CD4-positive, alpha-beta T cell treated with Interleukin-21 for 1 hour (primary cell): ENCODE results near the gene PLA2G2F.
A peak's percentile ranks its signal among the peaks of the same experiment; 100 is the strongest.

Source experiments
- DNase-seq: peaks from one replicate; pipeline ENCODE4 v3.0.0-alpha.2; 2020

Gene PLA2G2F

DNA sequence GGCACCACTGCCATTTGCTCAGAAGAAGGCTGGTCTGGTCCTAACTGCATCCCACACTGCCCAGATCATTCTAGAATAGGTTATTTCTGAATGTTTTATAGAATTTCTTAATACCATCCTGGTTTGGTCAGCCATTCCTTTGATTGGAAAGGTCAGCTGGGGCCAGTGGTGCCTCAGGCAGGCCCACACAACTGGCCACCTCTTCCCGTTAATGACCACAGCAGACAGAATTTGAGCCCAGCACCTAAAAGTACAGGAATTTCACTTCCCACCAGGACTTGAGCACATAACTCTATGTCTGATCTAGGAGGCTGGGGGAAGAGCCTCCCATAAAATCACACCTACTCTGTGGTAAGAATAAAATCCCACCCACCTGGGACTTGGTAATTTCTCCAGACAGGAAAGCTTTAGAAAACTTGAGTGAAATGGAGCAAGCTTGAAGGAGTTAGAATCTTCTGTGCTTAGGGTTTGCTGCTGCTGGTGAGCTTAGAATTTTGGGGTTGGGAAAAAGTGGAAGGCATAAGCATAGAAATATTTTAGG lies 53.8 kb downstream of the PLA2G2F start:
- no peak for DNase-seq

DNA sequence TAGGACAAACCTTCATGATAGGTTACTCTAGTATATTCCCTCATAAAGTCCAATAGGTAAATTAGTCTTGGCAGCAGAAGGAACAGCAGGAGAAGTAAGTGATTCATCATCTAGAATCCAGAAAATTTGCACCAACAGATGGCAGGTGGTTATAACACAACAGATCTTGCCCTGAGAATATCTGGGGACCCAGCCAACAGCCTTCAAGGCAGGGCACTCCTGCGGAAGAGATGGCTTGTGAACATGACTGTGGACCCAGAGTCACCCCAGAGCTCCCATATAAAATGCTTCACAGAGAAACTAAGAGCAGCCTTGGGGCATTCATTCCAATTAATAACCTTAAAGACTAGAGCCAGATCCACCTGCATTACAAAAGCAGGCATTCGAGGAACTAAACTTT lies 55.1 kb downstream of the PLA2G2F start:
- DNase-seq, result no peak

DNA sequence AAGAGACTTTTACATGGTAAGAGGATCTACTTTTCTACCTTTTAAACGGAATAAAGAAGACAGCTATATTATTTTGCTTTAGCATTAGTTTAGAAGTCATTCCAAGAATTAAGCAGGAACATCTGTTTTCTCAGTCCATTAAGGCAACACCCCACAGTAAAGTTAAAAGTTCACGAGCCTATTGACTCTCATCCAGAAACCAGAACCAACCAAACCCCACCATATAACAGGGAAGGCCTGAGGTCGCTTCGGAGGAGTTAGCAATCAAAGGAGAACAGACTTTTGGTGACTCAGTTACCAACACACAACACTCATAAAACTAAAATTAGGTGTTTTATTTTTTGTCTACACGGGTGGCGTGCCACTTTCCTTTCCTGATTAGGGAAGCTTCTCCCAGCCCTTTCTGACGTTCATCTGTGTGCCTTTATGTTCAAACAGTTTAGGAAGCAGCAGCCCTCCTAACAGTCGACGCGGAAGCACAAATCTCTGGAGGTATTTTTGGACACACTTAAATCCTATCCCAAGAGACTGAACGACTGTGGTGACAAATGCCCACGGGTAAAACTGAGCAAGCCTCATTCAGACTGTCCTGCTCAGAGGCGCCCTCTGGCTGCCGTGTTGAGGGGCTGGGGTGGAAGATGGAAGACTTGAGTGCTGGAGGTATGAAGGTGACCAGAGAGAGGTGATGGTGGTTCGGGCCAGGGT lies 55.8 kb downstream of the PLA2G2F start:
- DNase-seq, result peak; percentile 70

DNA sequence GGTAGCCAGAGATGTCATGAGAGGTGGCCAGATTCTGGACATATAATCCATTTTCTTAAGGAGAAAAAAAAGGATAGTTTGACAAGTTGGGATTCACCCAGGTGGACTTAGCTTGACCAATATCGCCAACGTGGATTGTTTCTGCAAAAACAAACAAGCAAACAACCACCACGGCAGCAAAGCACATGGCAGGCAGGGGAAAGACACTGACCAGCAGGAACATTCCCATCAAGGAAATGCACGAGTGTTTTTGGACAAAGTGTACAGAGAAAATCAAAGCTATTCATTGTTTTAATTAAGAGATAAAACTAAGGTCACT lies 56.3 kb downstream of the PLA2G2F start:
- DNase-seq, result no peak

DNA sequence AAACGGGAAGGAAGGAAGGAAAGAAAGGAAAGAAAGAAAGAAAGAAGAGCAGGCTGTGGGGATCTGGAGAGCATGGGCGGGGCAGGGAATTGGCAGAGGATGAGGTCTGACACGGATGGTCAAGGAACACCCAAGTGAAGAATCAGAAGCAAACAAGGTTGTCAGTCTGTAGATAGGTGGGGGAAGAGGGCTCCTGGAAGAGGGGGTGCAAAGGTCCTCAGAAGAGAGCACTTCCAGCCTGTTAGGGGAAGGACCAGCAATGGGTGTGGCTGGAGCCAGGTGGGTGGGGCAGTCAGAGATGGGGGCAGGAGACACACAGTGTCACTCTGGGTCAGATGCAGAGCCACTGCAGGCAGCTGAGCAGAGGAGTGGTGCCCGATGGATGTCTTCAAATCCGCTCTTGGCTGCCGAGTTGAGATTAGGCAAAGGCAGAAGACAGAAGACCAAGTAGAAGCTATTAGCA lies 58.2 kb downstream of the PLA2G2F start:
- DNase-seq, result no peak

DNA sequence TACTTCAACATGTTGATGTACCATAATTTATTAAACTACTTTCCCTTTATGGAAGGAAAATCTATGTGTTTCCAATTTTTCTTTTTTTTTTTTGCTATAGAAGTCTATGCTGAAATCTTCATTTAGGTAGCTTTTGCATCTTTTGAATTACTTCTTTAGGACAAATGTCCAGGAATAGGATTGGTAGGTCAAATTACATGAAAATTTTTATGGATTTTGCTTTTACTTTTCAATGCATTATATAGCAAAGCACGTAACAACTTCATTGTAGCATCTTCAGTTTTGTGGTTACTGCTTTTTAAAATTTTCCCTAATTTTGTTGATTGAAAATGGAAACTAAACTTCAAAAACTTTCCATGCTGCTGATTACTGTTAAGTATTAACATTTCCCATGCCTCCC lies 59.2 kb downstream of the PLA2G2F start:
- DNase-seq, result no peak

DNA sequence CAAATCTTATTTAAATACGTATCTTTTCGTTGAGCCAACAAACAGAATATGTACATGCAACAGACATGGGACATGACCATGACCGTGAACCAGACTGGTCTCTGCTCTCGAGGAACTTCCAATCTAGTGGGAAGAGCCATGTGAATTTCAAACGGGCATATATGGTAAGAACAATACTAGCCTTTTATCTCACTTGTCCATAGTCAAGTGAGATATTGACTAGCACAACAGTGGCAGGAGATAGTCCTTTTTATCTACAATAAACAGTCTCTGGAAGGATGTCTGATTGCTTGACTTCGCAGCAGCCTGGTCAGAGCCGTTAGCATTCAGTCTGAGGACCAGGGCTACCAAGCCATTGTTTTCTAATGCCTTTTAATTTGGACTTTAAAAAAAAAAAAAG lies 59.8 kb downstream of the PLA2G2F start:
- DNase-seq, result no peak

DNA sequence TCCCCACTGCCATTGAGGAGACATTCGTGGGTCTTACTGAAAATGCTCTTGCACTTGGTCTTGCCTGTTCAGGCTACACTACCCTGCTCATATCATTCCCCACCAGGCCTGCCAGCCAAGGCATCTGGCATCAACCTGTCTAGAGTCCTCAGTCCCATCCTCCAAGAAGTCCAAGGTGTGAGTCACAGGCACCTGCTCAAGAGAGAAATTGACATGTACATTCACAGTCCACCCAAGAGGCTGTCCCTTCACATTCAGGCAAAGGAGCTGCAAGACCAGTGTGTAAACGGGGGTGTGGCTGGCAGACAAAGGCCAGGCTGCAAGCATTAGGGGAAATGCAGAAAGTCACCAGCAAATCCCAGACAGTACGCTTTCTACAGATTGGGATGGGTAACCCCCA lies 60.3 kb downstream of the PLA2G2F start:
- DNase-seq, result no peak

DNA sequence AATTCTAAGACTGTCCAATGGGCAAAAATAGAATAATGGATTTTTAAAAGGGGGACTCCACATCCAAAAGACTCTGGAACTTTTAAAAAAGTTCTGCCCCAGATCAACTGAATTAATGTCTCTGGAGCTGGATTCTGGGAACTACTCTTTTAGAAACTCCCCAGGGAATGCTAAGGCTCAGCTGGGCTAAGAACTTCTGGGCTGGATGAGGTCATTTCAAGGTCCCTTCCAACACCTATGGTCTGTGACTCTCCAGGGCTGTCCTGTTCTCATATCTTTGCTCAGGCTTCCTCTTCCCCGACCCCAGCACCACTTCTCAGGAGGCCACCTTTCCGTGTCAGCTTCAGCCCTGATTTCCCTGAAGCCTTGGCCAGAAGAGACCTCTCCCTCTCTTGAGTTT lies 60.7 kb downstream of the PLA2G2F start:
- DNase-seq, result no peak
